ENCODE results near the gene KIFC3. TPM values are rescaled to one million over a fixed set of nuclear protein-coding genes. Genes with fewer than 3 reads are reported as not detected.
"Not testable (repeated sequence)": the region's sequence is repeated elsewhere in the genome, so short reads cannot be mapped to it uniquely, and the experiment has no call there.

Gene KIFC3
- total RNA-seq, 2 experiments from 2014 or later = 0.53 TPM; not detected in 1

GRCh38 chr16:57835439-57835838, 33.1 kb upstream of the KIFC3 start:
- H3K27me3 Mint-ChIP-seq (ENCODE audit: low read depth); CTCF ChIA-PET; H3K4me1 Mint-ChIP-seq (ENCODE audit: low read depth); H3K27ac Mint-ChIP-seq; H3K36me3 Mint-ChIP-seq (ENCODE audit: low read depth); DNase-seq; POLR2A ChIA-PET; H3K4me3 Mint-ChIP-seq; ATAC-seq; H3K9me3 Mint-ChIP-seq (ENCODE audit: insufficient read depth): not testable (repeated sequence)

GRCh38 chr16:57834936-57835335, 32.6 kb upstream of the KIFC3 start:
- Mint-ChIP-seq H3K36me3 (ENCODE audit: low read depth) (no peaks in the 10 kb centered on the region), H3K27me3 (ENCODE audit: low read depth) (peaks cover 3% of the 10 kb centered on the region), H3K9me3 (ENCODE audit: insufficient read depth) (no peaks in the 10 kb centered on the region), H3K4me3 (no peak overlapping the region), H3K27ac (no peak overlapping the region), H3K4me1 (ENCODE audit: low read depth) (no peaks in the 10 kb centered on the region)
- POLR2A ChIA-PET = no interaction called here
- no peak for ATAC-seq
- CTCF ChIA-PET = interaction anchor here (0.9 kb wide), 1 partner anchor 35 kb away, joined by 3 read pairs; no protein-coding TSS in a partner anchor
- DNase-seq = no peak

GRCh38 chr16:57830890-57831484, 28.7 kb upstream of the KIFC3 start:
- ATAC-seq (no peak), DNase-seq (no peak)
- Mint-ChIP-seq H3K27ac (no peak overlapping the region), H3K27me3 (ENCODE audit: low read depth) (peaks cover 4% of the 10 kb centered on the region), H3K9me3 (ENCODE audit: insufficient read depth) (no peaks in the 10 kb centered on the region), H3K4me3 (no peak overlapping the region), H3K36me3 (ENCODE audit: low read depth) (no peaks in the 10 kb centered on the region), H3K4me1 (ENCODE audit: low read depth) (no peaks in the 10 kb centered on the region)
- CTCF ChIA-PET = no interaction called here
- POLR2A ChIA-PET = no interaction called here

- peaks cover 6% of the 10 kb centered on the region for H3K27me3 Mint-ChIP-seq (ENCODE audit: low read depth)
- ChIA-PET POLR2A (no interaction called here), CTCF (no interaction called here)
- no peak for ATAC-seq
- DNase-seq = no peak
- no peak overlapping the region for H3K4me3 Mint-ChIP-seq
- no peak overlapping the region for H3K27ac Mint-ChIP-seq
- H3K9me3 Mint-ChIP-seq (ENCODE audit: insufficient read depth) = no peaks in the 10 kb centered on the region
- H3K4me1 Mint-ChIP-seq (ENCODE audit: low read depth) = no peaks in the 10 kb centered on the region
- H3K36me3 Mint-ChIP-seq (ENCODE audit: low read depth) = no peaks in the 10 kb centered on the region
Observed at GRCh38 chr16:57829969-57830360, 27.7 kb upstream of the KIFC3 start.

- POLR2A ChIA-PET = no interaction called here
- ATAC-seq (no peak), DNase-seq (no peak)
- Mint-ChIP-seq H3K27me3 (ENCODE audit: low read depth) (peaks cover 6% of the 10 kb centered on the region), H3K4me1 (ENCODE audit: low read depth) (no peaks in the 10 kb centered on the region), H3K27ac (no peak overlapping the region), H3K36me3 (ENCODE audit: low read depth) (no peaks in the 10 kb centered on the region), H3K4me3 (no peak overlapping the region), H3K9me3 (ENCODE audit: insufficient read depth) (no peaks in the 10 kb centered on the region)
- CTCF ChIA-PET = no interaction called here
Observed at GRCh38 chr16:57828272-57829161, 26.2 kb upstream of the KIFC3 start.

GRCh38 chr16:57826706-57827625, 24.7 kb upstream of the KIFC3 start:
- CTCF ChIA-PET = interaction anchor here (0.9 kb wide), 1 partner anchor 71 kb away, joined by 3 read pairs; no protein-coding TSS in a partner anchor
- no peak for DNase-seq
- no peak overlapping the region for H3K4me3 Mint-ChIP-seq
- no peaks in the 10 kb centered on the region for H3K4me1 Mint-ChIP-seq (ENCODE audit: low read depth)
- no peak for ATAC-seq
- no peaks in the 10 kb centered on the region for H3K9me3 Mint-ChIP-seq (ENCODE audit: insufficient read depth)
- H3K27ac Mint-ChIP-seq = no peak overlapping the region
- POLR2A ChIA-PET = no interaction called here
- peaks cover 11% of the 10 kb centered on the region for H3K27me3 Mint-ChIP-seq (ENCODE audit: low read depth)
- H3K36me3 Mint-ChIP-seq (ENCODE audit: low read depth) = no peaks in the 10 kb centered on the region

GRCh38 chr16:57826052-57826451, 23.8 kb upstream of the KIFC3 start:
- ChIA-PET POLR2A (no interaction called here), CTCF (no interaction called here)
- Mint-ChIP-seq H3K36me3 (ENCODE audit: low read depth) (no peaks in the 10 kb centered on the region), H3K27ac (no peak overlapping the region), H3K9me3 (ENCODE audit: insufficient read depth) (no peaks in the 10 kb centered on the region), H3K27me3 (ENCODE audit: low read depth) (peaks cover 11% of the 10 kb centered on the region), H3K4me3 (no peak overlapping the region), H3K4me1 (ENCODE audit: low read depth) (no peaks in the 10 kb centered on the region)
- ATAC-seq (no peak), DNase-seq (no peak)

- ChIA-PET CTCF (no interaction called here), POLR2A (no interaction called here)
- Mint-ChIP-seq H3K4me1 (ENCODE audit: low read depth) (no peaks in the 10 kb centered on the region), H3K9me3 (ENCODE audit: insufficient read depth) (no peaks in the 10 kb centered on the region), H3K27me3 (ENCODE audit: low read depth) (peaks cover 12% of the 10 kb centered on the region), H3K27ac (no peak overlapping the region), H3K36me3 (ENCODE audit: low read depth) (no peaks in the 10 kb centered on the region), H3K4me3 (no peak overlapping the region)
- no peak for DNase-seq
- no peak for ATAC-seq
Observed at GRCh38 chr16:57825298-57826044, 23.2 kb upstream of the KIFC3 start.

GRCh38 chr16:57824888-57825287, 22.6 kb upstream of the KIFC3 start:
- CTCF ChIA-PET = no interaction called here
- Mint-ChIP-seq H3K4me3 (no peak overlapping the region), H3K27ac (no peak overlapping the region)

GRCh38 chr16:57823836-57824235, 21.5 kb upstream of the KIFC3 start:
- ChIA-PET CTCF (no interaction called here), POLR2A (no interaction called here)
- no peak overlapping the region for H3K27ac Mint-ChIP-seq
- DNase-seq = no peak
- no peak overlapping the region for H3K4me3 Mint-ChIP-seq
- H3K9me3 Mint-ChIP-seq (ENCODE audit: insufficient read depth) = no peaks in the 10 kb centered on the region
- no peaks in the 10 kb centered on the region for H3K4me1 Mint-ChIP-seq (ENCODE audit: low read depth)
- no peaks in the 10 kb centered on the region for H3K36me3 Mint-ChIP-seq (ENCODE audit: low read depth)
- H3K27me3 Mint-ChIP-seq (ENCODE audit: low read depth) = peaks cover 13% of the 10 kb centered on the region
- no peak for ATAC-seq

More at GRCh38 chr16:57824888-57825287, 22.6 kb upstream of the KIFC3 start:
- Mint-ChIP-seq H3K4me1 (ENCODE audit: low read depth) (no peaks in the 10 kb centered on the region), H3K9me3 (ENCODE audit: insufficient read depth) (no peaks in the 10 kb centered on the region), H3K27me3 (ENCODE audit: low read depth) (peaks cover 13% of the 10 kb centered on the region), H3K36me3 (ENCODE audit: low read depth) (no peaks in the 10 kb centered on the region)
- no peak for DNase-seq
- POLR2A ChIA-PET = no interaction called here
- no peak for ATAC-seq

GRCh38 chr16:57822856-57823255, 20.6 kb upstream of the KIFC3 start:
- no peaks in the 10 kb centered on the region for H3K4me1 Mint-ChIP-seq (ENCODE audit: low read depth)
- ATAC-seq (no peak), DNase-seq (no peak)
- POLR2A ChIA-PET = no interaction called here
- peaks cover 13% of the 10 kb centered on the region for H3K27me3 Mint-ChIP-seq (ENCODE audit: low read depth)
- CTCF ChIA-PET = no interaction called here
- H3K4me3 Mint-ChIP-seq = no peak overlapping the region
- no peaks in the 10 kb centered on the region for H3K36me3 Mint-ChIP-seq (ENCODE audit: low read depth)
- H3K9me3 Mint-ChIP-seq (ENCODE audit: insufficient read depth) = no peaks in the 10 kb centered on the region
- H3K27ac Mint-ChIP-seq = no peak overlapping the region

Data from activated CD8-positive, alpha-beta T cell treated with anti-CD3 and anti-CD28 coated beads, Interleukin-2, amount 10 ng/mL, durations not matched to agents 7 days and 5 days (primary cell).